ENCODE data around the gene NPAS3.

- TF ChIP-seq CTCF (IDR thresholded peaks at IDR 0.05; ENCODE audit: borderline replicate concordance, extremely low read depth, low read length, poor library complexity, severe bottlenecking) (no peak), EZH2 (IDR thresholded peaks at IDR 0.05; ENCODE audit: borderline replicate concordance, low read depth, low read length, severe bottlenecking) (no peak)
Measured at GRCh38 chr14:33647385-33647786, 708.7 kb downstream of the NPAS3 start.

Measured in DND-41 (cell line).